ENCODE measurements around the gene GGTLC2.
"Not testable (repeated sequence)": the region's sequence is repeated elsewhere in the genome, so short reads cannot be mapped to it uniquely, and the experiment has no call there.

Gene GGTLC2

GRCh38 chr22:22644314-22644713, at the start of gene GGTLC2:
Gene GGTLC2 (plus strand): TSS chr22:22644614. CDS start chr22:22646346, 1,732 bp downstream.
- not testable (repeated sequence) for DNase-seq

- DNase-seq = no peak
These were observed 49.2 kb upstream of the GGTLC2 start for GRCh38 chr22:22595001-22595835.

GRCh38 chr22:22598144-22598543, 46.3 kb upstream of the GGTLC2 start:
- no peak for DNase-seq

- no peak for DNase-seq
These were observed 45.2 kb upstream of the GGTLC2 start for GRCh38 chr22:22599248-22599647.

- no peak for DNase-seq
These were observed 43.7 kb upstream of the GGTLC2 start for GRCh38 chr22:22600531-22601261.

- DNase-seq = no peak
These were observed 40.9 kb upstream of the GGTLC2 start for GRCh38 chr22:22603470-22603947.

- no peak for DNase-seq
These were observed 39.9 kb upstream of the GGTLC2 start for GRCh38 chr22:22604326-22605073.

- no peak for DNase-seq
These were observed 39.4 kb upstream of the GGTLC2 start for GRCh38 chr22:22605074-22605404.

GRCh38 chr22:22608022-22608421, 36.4 kb upstream of the GGTLC2 start:
- DNase-seq = not testable (repeated sequence)

- no peak for DNase-seq
These were observed 35.1 kb upstream of the GGTLC2 start for GRCh38 chr22:22609291-22609690.

GRCh38 chr22:22612516-22612915, 31.9 kb upstream of the GGTLC2 start:
- DNase-seq = no peak

GRCh38 chr22:22614065-22614464, 30.3 kb upstream of the GGTLC2 start:
- DNase-seq = no peak

GRCh38 chr22:22616636-22617035, 27.8 kb upstream of the GGTLC2 start:
- peak; percentile 48 for DNase-seq

GRCh38 chr22:22618448-22618847, 26.0 kb upstream of the GGTLC2 start:
- no peak for DNase-seq

- DNase-seq = no peak
These were observed 25.5 kb upstream of the GGTLC2 start for GRCh38 chr22:22618923-22619322.

- no peak for DNase-seq
These were observed 24.5 kb upstream of the GGTLC2 start for GRCh38 chr22:22619765-22620414.

- not testable (repeated sequence) for DNase-seq
These were observed 15.6 kb upstream of the GGTLC2 start for GRCh38 chr22:22628546-22629495.

GRCh38 chr22:22631223-22631652, 13.2 kb upstream of the GGTLC2 start:
- DNase-seq = not testable (repeated sequence)

- not testable (repeated sequence) for DNase-seq
These were observed 12.2 kb upstream of the GGTLC2 start for GRCh38 chr22:22632226-22632625.

GRCh38 chr22:22633533-22633932, 10.9 kb upstream of the GGTLC2 start:
- not testable (repeated sequence) for DNase-seq

- peak; percentile 17 for DNase-seq
These were observed 8.2 kb upstream of the GGTLC2 start for GRCh38 chr22:22636260-22636659.
